ENCODE measurements around the gene SNRPD1.
"Not testable (repeated sequence)": the region's sequence is repeated elsewhere in the genome, so short reads cannot be mapped to it uniquely, and the experiment has no call there.

Gene SNRPD1

GRCh38 chr18:21612125-21613039 lies at the start of gene SNRPD1:
TSS of gene SNRPD1 (plus strand) at chr18:21612314. CDS start at chr18:21612430, 116 bp downstream.
- peak; percentile 64 to 79 for DNase-seq (ENCODE audit: low read depth in 2 of 2)

DNA sequence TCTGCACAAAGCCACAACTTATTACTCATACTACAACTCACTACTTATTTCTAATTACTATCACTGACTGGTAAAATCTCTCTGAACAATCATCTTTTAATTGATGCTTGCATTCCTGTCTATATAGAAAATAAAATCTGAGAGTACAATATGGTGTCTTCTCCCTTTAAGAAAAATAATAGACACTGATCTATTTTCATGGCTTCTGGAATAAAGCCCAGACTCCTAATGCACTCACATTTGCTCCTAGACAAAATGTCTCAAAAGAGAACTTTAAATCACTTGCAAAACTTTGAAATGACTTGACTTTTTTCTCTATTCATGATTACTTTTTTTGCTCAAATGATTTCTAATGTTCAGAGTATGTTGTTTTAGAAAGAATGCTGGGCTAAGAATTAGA lies 40.3 kb upstream of the SNRPD1 start:
- no peak for DNase-seq (ENCODE audit: low read depth in 2 of 2)

DNA sequence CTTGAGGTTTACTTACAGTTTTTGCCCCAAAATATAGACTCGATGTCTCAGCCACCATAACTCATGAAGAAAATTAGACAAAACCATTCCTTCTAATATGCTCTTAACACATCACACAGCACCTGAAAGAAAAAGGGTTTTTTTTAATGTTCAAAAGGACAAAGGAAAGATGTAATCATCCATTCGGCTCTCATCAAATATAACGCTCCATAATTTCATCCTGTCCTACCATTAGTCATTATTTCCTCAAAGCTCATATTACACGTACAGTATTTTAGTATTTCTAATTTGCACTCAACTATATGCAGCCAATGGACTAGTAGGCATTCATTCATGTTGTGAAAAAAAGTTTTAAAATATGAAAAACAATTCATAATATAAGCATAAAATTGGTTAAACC lies 36.5 kb upstream of the SNRPD1 start:
- no peak for DNase-seq (ENCODE audit: low read depth in 2 of 2)

DNA sequence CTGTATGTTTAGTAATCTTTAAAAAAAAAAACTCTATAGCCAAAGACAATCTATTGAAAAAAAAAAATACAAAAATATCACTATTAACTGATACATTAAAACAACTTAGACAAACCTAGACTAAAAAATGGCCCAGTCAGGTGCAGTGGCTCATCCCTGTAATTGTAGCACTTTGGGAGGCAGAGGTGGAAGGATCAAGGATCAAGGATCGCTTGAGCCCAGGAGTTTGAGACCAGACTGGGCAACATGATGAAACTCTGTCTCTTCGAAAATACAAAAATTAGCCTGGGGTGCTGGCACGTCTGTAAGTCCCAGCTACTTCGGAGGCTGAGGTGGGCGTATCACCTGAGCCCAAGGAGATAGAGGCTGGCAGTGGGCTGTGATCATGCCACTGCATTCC lies 27.7 kb upstream of the SNRPD1 start:
- DNase-seq (ENCODE audit: low read depth in 2 of 2), result no peak

GRCh38 chr18:21592361-21592760 lies 19.8 kb upstream of the SNRPD1 start:
- not testable (repeated sequence) for DNase-seq (ENCODE audit: low read depth in 2 of 2)

- no peak for DNase-seq (ENCODE audit: low read depth in 2 of 2)
Measured at GRCh38 chr18:21593540-21594257, 18.4 kb upstream of the SNRPD1 start.

DNA sequence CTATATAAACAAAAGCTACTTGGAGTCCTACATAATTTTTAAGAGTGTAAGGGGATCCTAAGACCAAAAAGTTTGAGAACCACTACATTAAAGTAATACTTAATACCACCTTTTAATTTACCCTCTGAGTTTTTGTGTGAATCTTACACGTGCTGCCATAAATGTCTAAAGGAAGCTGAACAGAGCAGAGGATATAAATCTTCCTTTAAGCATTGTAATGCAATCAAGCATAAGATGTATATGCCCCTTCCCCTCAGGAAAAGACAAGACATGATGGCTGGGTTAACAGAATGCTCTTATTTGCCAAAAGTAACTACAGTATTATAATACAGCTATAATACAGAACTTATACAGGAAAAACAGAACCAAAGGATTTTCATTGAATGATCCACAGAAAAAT lies 14.5 kb upstream of the SNRPD1 start:
- no peak for DNase-seq (ENCODE audit: low read depth in 2 of 2)

- no peak for DNase-seq (ENCODE audit: low read depth in 2 of 2)
Measured at GRCh38 chr18:21598726-21599584, 13.2 kb upstream of the SNRPD1 start.

- DNase-seq (ENCODE audit: low read depth in 2 of 2), result no peak
Measured at GRCh38 chr18:21599585-21600525, 12.3 kb upstream of the SNRPD1 start.

DNA sequence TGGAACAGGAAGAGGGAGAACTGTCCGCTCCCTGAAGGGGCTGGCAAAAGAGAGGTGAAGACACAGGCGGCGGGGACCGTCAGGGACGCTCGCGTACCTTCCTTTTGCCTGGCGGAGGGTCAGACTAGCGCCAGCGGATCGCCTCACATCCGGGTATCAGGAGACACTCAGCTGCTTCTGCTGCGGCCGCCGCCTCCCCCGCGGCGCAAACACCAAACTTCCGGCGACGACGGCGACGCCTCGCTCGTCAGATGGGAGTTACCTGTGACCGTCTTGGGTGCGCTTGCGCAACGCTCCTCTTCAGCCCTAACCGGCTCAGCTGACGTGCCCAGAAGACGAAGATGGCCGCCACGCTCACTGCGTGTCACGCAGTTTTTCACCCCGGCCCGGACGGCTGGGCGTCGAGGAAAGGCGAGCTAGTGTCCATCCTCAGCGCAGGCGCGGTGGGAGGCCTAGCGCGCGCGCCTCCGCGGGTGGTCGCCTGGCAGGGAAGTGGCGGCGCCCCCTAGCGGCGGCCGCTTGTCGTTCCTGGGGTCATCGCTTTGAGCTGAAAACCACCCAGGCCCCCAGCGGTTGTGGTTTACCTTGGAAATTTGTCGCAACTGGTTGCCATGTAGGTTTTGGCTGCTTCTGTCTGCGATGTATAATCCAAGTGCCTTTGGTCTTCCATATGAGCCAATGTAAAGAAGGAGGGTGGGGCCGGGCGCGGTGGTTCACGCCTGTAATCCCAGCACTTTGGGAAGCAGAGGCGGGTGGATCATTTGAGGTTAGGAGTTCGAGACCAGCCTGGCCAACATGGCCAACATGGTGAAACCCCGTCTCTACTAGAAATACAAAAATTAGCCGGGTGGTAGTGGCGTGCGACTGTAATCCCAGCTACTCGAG lies 11.3 kb upstream of the SNRPD1 start, which contains the start of gene ESCO1:
Gene ESCO1, minus strand, starts transcription at position 179 of the 885 bp plus-strand sequence. CDS start 25,861 bp downstream, outside the sequence.
- peak; percentile 88 to 91 for DNase-seq (ENCODE audit: low read depth in 2 of 2)

DNA sequence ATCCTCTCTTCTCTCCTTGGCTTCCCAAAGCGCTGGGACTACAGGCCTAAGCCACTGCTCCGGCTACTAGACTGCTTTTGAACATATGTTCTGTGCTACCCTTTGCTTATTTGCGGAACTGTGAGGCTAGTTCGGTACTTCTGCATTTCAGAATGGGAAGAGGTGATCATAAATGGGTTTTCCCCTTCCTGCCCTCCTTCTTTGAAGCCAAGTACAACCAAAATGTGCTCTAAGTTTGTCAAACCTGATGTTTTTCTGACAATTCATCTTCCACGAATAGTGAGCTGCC lies 9.9 kb upstream of the SNRPD1 start:
- DNase-seq (ENCODE audit: low read depth in 2 of 2), result no peak

DNA sequence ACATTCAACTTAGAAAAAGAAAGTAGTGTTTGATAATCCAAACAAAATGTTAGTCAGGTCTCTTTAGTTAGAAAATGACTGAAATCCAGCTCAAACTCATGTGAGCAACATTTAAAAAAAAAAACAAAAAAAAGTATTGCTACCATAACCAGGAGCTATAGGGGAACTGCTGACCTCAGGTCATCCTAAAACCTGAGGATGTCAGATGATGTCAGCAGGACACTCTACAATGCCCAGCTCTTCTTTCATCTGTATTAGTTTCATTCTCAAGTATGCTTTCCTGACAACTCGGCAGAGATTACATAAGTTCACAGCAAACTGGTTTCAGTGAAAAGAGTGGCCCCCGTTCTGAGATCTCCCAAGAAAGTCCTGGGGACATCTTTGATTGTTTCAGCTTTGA lies 7.4 kb upstream of the SNRPD1 start:
- DNase-seq (ENCODE audit: low read depth in 2 of 2), result no peak

DNA sequence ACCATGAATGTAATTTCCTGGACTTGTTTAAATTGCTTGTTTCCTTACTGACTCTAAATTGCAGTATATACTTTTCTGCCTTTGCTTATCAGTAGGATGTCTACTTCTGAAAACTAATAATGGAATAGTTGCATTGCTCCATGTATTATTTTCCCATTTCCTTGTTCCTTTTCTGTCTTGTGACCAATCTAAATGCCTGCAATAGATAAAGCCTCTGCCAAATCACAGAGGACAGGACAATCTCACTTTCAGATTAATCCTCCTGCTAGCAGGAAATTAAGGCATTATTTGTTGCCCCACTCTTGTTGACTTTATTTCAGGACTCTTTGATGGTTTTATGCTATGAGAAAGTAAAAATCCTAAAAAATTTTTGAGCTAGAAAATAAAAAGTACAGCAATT lies 6.9 kb upstream of the SNRPD1 start:
- DNase-seq (ENCODE audit: low read depth in 2 of 2), result no peak

DNA sequence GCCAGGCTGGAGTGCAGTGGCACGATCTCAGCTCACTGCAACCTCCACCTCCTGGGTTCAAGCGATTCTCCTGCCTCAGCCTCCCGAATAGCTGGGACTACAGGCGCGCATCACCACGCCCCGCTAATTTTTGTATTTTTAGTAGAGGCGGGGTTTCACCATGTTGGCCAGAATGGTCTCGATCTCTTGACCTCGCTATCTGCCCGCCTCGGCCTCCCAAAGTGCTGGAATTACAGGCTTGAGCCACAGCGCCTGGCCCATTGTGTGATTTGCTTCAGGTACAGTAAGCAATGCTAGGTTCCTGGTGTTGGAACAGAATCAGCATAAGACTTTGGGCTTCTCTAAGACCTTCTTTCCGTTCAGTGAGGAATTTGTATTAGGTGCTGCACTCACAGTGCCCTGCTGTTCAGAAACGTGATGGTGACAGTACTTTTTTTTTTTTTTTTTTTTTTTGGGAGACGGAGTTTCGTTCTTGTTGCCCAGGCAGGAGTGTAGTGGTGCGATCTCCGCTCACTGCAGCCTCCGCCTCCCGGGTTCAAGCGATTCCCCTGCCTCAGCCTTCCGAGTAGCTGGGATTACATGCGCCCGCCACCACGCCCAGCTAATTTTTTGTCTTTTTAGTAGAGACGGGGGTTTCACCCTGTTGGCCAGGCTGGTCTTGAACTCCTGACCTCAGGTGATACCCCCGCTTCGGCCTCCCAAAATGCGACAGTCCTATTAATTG lies 551 bp upstream of the SNRPD1 start:
- DNase-seq (ENCODE audit: low read depth in 2 of 2), result not testable (repeated sequence)

GRCh38 chr18:21621640-21622039 lies 9.5 kb downstream of the SNRPD1 start:
- not testable (repeated sequence) for DNase-seq (ENCODE audit: low read depth in 2 of 2)

- no peak for DNase-seq (ENCODE audit: low read depth in 2 of 2)
Measured at GRCh38 chr18:21629089-21629832, 17.1 kb downstream of the SNRPD1 start.

DNA sequence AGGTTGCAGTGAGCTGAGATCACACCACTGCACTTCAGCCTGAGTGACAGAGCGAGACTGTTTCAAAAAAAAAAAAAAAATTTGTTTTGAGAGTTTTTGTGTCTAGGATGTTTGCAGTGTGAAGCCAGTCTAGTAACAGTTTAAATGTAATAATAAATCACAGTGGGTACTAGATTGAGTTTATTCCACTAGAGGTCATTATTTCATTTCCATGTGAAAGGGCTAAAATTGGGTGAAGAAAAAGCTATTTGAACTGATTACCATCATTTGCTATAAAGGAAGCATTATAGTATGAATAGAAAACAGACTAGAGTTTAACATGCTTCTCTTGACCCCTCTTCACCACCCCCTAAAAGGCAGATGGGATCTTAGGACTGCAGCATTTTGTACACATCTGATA lies 20.3 kb downstream of the SNRPD1 start:
- no peak for DNase-seq (ENCODE audit: low read depth in 2 of 2)

- no peak for DNase-seq (ENCODE audit: low read depth in 2 of 2)
Measured at GRCh38 chr18:21634588-21635199, 22.6 kb downstream of the SNRPD1 start.

Measured in stimulated activated CD8-positive, alpha-beta memory T cell treated with anti-CD3 and anti-CD28 coated beads, Interleukin-15, amount 100 ng/mL, for 4 hours (primary cell).